Type B pancreatic cell (in vitro differentiated cells): ENCODE measurements around the gene JSRP1. TPM values are rescaled to one million over a fixed set of nuclear protein-coding genes. Genes with fewer than 3 reads are reported as not detected.
A peak's percentile ranks its signal among the peaks of the same experiment; 100 is the strongest.

Experiments
- DNase-seq: peaks from one replicate; pipeline ENCODE4 v3.0.0; 2021; ENCODE audit warnings: mixed read lengths; ENCODE audit not compliant: unreplicated experiment; ENCODE audit errors: extremely low spot score
- H3K27ac Mint-ChIP-seq: 2 replicates; pipeline ENCODE4 v1.8.0; 2021; ENCODE audit warnings: mild to moderate bottlenecking, mixed read lengths
- H3K27me3 Mint-ChIP-seq: 2 replicates; pipeline ENCODE4 v1.8.0; 2021; ENCODE audit warnings: mixed read lengths
- H3K36me3 Mint-ChIP-seq: 2 replicates; pipeline ENCODE4 v1.8.0; 2021; ENCODE audit warnings: mixed read lengths
- H3K4me1 Mint-ChIP-seq: one replicate; pipeline ENCODE4 v1.8.0; 2021; ENCODE audit warnings: mixed read lengths; ENCODE audit not compliant: unreplicated experiment
- H3K4me3 Mint-ChIP-seq: 2 replicates; pipeline ENCODE4 v1.8.0; 2021; ENCODE audit warnings: mild to moderate bottlenecking, mixed read lengths
- H3K9me3 Mint-ChIP-seq: 2 replicates; pipeline ENCODE4 v1.8.0; 2021; ENCODE audit warnings: mixed read lengths
- CTCF ChIP-seq: fragments of 200-600 bp; sonication (generic); conservative IDR thresholded peaks from 2 replicates; pipeline ENCODE4 v1.5.0; 2021; ENCODE audit warnings: antibody characterized with exemption, mild to moderate bottlenecking
- total RNA-seq: library from RNA; stranded (reverse); gene quantifications from 2 replicates; pipeline ENCODE4 v1.2.1, GENCODE V29; 2021; ENCODE audit warnings: low replicate concordance

JSRP1 gene
- total RNA-seq, 1 donor from 2014 or later = 0.72 TPM

- H3K27me3 Mint-ChIP-seq = peaks cover 6% of the 10 kb centered on the region
These were observed 20.9 kb upstream of the JSRP1 start for GRCh38 chr19:2277138-2277537.

DNA sequence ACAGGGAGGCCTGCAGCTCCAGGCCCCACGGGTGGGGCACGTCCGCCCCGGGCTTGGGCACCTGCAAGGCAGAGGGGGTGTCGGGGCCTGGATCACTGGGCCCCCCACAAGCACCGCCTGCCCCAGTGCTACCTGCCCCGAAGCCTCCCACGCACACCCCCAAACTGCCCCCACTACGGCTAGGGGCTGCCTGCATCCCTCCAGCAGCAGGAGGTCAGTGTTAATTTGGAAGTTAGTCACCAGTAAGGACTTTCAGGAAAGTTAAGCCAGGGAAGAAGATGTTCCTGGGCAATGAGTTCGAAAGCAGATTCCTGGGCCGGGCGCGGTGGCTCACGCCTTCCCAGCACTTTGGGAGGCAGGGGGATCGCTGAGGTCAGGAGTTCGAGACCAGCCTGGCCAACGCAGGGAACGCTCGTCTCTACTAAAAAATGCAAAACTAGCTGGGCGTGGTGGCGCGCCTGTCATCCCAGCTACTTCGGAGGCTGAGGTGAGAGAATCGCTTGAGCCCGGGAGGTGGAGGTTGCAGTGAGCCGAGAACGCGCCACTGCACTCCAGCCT, 20.3 kb upstream of the JSRP1 start:
- Mint-ChIP-seq H3K36me3 (peaks cover 14% of the 10 kb centered on the region), H3K4me3 (no peak overlapping the region), H3K4me1 (peaks cover 16% of the 10 kb centered on the region), H3K27ac (no peak overlapping the region), H3K27me3 (no peaks in the 10 kb centered on the region), H3K9me3 (no peaks in the 10 kb centered on the region)
- no peak for DNase-seq
- no peak for TF ChIP-seq CTCF

More at GRCh38 chr19:2277138-2277537, 20.9 kb upstream of the JSRP1 start:
- peak overlapping the region; percentile 25 for H3K4me3 Mint-ChIP-seq
- H3K36me3 Mint-ChIP-seq = peaks cover 11% of the 10 kb centered on the region
- no peak for TF ChIP-seq CTCF
- peak overlapping the region; percentile 55 for H3K27ac Mint-ChIP-seq
- no peaks in the 10 kb centered on the region for H3K9me3 Mint-ChIP-seq
- H3K4me1 Mint-ChIP-seq = peaks cover 12% of the 10 kb centered on the region
- DNase-seq = no peak

- no peak overlapping the region for H3K4me3 Mint-ChIP-seq
- no peak for DNase-seq
- no peaks in the 10 kb centered on the region for H3K9me3 Mint-ChIP-seq
- TF ChIP-seq CTCF = no peak
- H3K27ac Mint-ChIP-seq = no peak overlapping the region
- peaks cover 15% of the 10 kb centered on the region for H3K36me3 Mint-ChIP-seq
- peaks cover 17% of the 10 kb centered on the region for H3K4me1 Mint-ChIP-seq
- no peaks in the 10 kb centered on the region for H3K27me3 Mint-ChIP-seq
These were observed 19.6 kb upstream of the JSRP1 start for GRCh38 chr19:2275588-2276428.

DNA sequence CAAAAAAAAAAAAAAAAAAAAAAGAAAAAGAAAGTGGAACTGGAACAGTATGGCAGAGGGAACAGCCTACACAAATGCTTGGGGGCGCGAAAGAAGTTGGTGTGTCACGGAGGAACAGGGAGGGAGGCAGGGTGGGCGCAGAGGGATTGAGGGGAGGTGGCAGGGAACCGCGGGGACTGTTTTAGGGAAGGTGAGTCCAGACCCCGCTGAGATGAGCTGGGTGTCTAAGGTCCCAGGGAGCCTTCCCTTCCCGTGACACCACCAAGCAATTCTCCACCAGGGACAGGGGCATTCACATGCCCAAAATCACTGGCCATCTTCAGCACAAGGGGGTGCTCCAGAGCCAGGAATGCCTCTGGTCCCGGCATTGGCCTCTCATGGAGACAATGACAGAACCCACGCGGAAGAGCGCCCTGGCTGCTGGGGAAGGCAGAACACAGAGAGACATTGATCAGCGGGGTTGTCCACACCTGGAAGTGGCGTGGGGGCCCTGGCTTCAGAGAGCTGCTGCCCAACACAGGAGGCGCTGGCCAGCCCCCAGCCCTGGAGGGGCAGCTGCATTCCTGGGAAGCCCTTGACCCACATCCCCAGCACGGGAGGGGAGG, 18.8 kb upstream of the JSRP1 start:
- no peaks in the 10 kb centered on the region for H3K27me3 Mint-ChIP-seq
- TF ChIP-seq CTCF = peak; percentile 77
- peak; percentile 76 for DNase-seq
- H3K4me1 Mint-ChIP-seq = peaks cover 17% of the 10 kb centered on the region
- peak overlapping the region; percentile 80 for H3K27ac Mint-ChIP-seq
- H3K36me3 Mint-ChIP-seq = peaks cover 15% of the 10 kb centered on the region
- peak overlapping the region; percentile 76 for H3K4me3 Mint-ChIP-seq
- H3K9me3 Mint-ChIP-seq = no peaks in the 10 kb centered on the region

GRCh38 chr19:2274185-2274711, 18.0 kb upstream of the JSRP1 start:
- H3K27ac Mint-ChIP-seq = peak overlapping the region; percentile 82
- H3K36me3 Mint-ChIP-seq = peaks cover 15% of the 10 kb centered on the region
- peaks cover 17% of the 10 kb centered on the region for H3K4me1 Mint-ChIP-seq
- DNase-seq = no peak
- peak overlapping the region; percentile 70 for H3K4me3 Mint-ChIP-seq
- no peaks in the 10 kb centered on the region for H3K27me3 Mint-ChIP-seq
- TF ChIP-seq CTCF = no peak
- H3K9me3 Mint-ChIP-seq = no peaks in the 10 kb centered on the region
